Muscle of arm (tissue), 12 donors: Measurements from ENCODE around the gene NFATC4. TPM values are rescaled to one million over a fixed set of nuclear protein-coding genes. Genes with fewer than 3 reads are reported as not detected.

Experiments used
- DNase-seq: peaks from one replicate; pipeline ENCODE4 v3.0.0-alpha.2; 2013
- polyA plus RNA-seq, 12 donors: library from polyadenylated mRNA; unstranded; fragments of 120-200 nt; gene quantifications; one replicate each; pipeline ENCODE4 v1.2.1, GENCODE V29; 2013; ENCODE audit not compliant: insufficient read length in 12 of 12

NFATC4 gene
- polyA plus RNA-seq, 12 donors, result 20.7 to 152 (median 40.4) TPM; not detected in 1

- DNase-seq, result no peak
Measured at GRCh38 chr14:24406416-24406815, 38.4 kb downstream of the NFATC4 start.

- no peak for DNase-seq
Measured at GRCh38 chr14:24407608-24408325, 39.8 kb downstream of the NFATC4 start.

DNA sequence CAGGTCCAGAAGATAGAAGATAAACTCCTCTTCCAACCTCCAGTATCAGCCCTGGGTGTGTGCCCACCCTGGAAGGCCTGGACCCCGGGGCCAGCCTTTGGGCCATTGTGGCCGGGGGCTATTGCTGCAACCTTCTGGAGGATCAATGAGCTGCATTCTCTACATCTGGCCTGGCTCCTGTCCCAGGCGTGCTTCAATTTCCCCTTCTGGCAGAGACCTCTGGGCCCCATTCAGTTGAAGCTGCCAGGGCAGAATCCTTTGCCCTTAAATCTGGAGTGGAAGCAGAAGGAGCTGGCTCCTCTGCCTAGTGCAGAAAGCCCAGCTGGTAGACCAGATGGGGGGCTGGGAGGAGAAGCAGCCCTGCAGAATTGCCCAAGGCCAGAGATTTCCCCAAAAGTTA is 40.8 kb downstream of the NFATC4 start:
- DNase-seq, result no peak

GRCh38 chr14:24409192-24409591 is 41.2 kb downstream of the NFATC4 start:
- no peak for DNase-seq

DNA sequence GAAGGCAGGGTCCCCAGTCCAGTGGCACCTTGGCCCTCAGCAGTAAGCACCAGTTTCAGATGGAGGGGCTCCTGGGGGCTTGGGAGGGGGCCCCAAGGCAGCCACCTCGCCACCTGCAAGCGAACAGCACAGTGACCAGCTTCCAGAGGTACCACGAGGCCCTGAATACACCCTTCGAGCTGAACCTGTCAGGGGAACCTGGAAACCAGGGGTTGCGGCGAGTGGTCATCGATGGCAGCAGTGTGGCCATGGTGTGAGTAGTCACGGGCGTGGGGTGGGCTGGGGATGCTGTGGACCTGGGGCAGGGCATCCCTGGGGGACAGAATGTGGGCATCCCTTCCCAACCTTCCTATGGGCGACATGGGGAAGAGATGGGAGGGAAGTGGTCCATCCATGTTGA is 42.0 kb downstream of the NFATC4 start:
- DNase-seq, result no peak

- DNase-seq, result no peak
Measured at GRCh38 chr14:24411443-24412389, 43.7 kb downstream of the NFATC4 start.

DNA sequence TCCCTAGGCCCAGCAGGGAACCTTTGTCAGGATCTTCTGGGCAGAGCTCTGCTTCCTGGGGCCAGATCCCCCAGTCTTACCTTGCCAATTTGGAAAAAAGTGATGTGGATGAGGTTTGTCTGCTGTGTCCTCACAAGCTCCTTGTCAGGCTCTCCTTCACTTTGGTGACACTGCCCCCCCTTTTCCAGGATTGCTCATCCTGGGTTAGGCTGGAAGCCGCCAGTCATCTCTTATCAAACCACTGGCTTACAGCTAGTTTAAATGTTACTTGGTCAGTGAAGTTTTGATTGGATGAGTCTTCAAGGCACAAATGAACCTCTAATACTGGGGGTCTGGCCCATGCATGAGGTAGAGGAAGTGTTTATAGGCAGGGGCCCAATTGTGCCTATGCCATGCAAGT is 46.1 kb downstream of the NFATC4 start:
- DNase-seq, result no peak

- no peak for DNase-seq
Measured at GRCh38 chr14:24414732-24415420, 46.9 kb downstream of the NFATC4 start.

DNA sequence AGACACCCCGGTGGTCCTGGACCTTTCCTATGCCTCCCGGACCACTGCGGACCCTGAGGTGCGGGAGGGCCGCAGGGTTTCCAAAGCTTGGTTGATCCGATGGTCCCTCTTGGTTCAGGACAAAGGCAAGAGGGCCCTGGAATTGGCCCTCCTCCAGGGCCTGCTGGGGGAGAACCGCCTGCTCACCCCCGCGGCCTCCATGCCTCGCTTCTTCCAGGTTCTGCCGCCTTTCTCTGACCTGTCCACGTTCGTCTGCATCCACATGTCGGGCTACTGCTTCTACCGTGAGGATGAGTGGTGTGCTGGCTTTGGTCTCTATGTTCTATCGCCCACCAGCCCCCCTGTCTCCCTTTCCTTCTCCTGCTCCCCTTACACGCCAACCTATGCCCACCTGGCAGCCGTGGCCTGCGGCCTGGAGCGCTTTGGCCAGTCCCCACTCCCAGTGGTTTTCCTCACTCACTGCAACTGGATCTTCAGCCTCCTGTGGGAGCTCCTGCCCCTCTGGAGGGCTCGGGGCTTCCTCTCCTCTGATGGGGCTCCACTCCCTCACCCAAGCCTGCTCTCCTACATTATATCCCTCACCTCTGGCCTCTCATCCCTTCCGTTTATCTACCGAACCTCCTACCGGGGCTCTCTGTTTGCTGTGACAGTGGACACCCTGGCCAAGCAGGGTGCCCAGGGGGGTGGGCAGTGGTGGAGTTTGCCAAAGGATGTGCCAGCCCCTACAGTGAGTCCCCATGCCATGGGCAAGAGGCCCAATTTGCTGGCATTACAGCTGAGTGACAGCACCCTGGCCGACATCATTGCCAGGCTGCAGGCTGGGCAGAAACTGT is 47.7 kb downstream of the NFATC4 start:
- DNase-seq, result no peak

- no peak for DNase-seq
Measured at GRCh38 chr14:24416254-24416931, 48.4 kb downstream of the NFATC4 start.

DNA sequence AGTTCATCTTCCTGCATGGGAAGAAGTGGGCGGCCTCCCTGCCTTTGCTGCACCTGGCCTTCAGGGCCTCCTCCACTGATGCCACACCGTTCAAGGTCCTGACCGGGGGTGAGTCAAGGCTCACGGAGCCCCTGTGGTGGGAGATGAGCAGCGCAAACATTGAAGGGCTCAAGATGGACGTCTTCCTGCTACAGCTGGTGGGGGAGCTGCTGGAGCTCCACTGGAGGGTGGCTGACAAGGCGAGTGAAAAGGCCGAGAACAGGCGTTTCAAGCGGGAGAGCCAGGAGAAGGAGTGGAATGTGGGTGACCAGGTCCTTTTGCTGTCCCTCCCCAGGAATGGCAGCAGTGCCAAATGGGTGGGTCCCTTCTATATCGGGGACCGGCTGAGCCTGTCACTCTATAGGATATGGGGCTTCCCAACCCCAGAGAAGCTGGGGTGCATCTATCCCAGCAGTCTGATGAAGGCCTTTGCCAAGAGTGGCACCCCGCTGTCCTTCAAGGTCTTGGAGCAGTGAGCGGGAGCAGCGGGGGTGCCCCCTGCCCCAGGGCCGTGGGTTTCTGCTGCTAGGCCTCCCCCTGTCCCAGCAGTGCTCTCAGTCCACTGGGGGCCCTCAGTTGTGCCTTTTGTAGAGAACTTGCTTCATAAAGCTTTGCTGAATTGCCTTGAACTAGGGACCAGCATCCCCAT is 49.1 kb downstream of the NFATC4 start:
- no peak for DNase-seq

GRCh38 chr14:24417832-24418491 is 50.0 kb downstream of the NFATC4 start:
- DNase-seq, result no peak

- DNase-seq, result no peak
Measured at GRCh38 chr14:24418492-24418873, 50.5 kb downstream of the NFATC4 start.

GRCh38 chr14:24422261-24422660 is 54.3 kb downstream of the NFATC4 start:
- no peak for DNase-seq

DNA sequence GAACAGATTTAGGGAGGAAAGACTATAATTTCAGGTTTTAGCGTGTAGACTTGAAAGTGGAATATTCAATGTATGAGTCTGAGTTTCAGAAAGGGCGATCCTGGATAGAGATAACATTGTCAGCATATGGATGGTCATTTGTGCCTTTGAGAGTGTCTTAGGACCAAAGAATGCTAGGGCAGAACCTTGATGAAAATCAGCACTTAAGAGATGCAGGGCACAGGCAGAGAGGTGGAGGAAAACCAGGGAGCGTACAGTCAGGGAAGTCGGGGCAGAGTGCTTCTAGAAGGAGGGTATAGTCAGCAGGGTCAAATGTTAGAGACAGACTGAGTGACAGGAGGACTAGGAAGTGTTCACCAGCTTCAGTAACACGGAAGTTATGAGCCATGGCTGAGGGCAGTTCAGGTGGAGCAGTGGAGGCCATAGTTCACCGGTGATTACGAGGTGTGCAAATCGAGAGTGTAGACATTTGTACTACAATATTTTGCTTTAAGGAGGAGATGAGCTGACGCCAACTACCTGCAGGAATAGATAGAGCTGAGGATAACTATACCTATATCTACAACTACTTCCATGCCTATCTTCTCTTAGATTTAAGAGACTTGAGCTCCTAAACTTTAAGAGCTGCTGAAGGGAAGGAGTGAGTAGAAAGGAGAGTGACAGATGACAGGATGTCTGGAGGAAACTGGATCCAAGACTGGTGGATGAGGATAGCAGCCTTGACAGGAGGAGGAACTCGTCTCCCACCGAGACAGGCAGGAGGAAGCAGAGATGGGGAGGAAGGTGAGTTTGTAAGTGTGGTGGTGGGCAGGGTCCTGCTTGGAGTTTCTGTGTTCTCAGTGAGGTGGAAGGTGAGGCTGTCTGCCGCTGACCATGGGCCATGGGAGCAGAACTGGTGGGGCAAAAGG is 55.0 kb downstream of the NFATC4 start:
- DNase-seq, result no peak

DNA sequence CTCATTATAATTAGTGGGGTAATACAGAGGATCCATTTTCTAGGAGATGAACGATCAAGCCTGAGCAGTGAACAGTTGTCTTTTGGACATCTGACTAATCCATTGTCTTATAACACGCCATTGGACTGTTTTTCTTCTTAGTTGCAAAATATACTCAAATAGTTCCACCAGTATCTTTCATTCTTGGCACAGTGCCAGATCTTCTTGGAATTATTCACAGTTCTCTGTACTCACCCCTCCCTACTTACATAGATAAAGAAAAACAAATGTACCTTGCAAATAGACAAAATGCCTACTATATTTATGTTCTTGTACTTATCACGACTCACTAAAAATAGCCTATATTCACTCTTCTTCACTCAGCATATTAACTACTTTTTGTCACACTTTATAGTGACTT is 57.7 kb downstream of the NFATC4 start:
- no peak for DNase-seq

DNA sequence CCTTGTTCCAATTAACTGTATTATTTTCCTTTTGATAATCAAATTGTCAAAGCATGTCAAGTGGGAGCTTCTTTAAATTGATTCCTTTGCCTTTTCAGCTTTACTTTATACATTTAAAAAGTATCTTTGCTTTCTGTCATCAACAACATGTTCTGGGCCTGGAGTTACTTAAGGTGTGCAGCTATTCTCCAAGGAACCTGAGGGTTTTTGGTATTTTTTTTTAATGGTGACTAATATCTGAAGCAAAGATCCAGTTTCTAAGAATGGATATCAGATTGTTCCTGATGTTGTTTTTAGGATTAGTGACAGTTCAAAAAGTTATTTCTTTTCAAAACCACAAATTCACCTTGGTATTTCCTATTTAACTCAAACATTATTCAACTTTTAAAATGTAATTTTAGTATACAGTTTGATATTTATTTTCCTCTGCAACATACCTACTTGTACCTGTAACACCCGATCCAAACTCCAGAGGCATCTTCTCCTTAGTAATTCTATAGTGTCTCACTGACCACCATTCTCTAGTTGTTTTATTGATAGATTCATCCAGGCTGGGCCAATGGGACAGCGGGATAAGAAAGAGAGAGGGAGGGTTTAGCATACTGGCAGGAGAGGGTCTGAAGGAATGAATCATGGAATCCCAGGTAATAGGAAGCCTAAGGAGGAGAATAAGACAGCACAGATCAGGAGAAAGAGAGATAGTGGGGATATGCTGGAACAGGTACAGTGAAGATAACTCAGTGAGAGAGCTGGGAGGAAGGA is 58.3 kb downstream of the NFATC4 start:
- no peak for DNase-seq
